ENCODE measurements around the gene NOTCH2.

The NOTCH2 gene

DNA sequence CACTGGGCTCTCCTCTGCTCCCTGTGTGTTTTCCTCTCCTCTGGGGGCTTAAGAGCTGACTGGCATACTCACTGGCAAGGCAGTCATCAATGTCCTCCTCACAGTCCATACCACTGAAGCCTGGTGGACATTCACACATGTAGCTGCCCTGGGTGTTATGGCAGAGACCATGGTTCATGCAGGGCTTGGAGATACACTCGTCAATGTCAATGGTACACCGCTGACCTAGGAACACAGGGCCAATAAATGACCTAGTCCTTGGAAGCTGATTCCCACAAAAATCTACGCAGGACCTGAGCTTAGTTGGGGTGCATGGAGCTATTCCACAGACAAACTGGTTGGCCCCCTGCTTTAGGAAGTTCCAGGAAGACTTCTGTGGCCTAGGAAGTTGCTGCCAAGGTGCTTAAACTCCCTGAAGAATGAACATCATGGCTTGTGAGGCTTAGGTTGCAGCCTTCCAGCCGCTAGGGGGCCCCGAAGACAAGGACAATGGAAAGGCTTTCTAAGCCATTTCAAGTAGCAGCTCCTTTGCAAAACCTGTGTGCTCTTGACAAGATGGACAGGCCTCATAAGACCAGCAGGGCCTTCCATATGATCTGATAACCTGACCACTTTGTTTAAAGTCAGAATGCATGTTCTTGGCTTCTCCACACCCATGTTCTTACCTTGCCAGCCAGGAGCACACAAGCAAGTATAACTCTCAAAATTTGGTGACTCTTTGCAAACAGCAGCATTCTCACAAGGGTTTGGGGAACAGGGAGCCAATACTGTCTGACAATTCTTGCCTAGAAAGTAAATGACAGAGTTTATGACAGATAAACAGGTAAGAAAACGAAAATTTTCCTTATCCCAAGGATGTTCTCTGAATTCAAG, 120.9 kb downstream of the NOTCH2 start:
- Mint-ChIP-seq H3K27ac (no peak overlapping the region), H3K9me3 (peaks cover 8% of the 10 kb centered on the region), H3K27me3 (ENCODE audit: low read depth, poor library complexity) (no peaks in the 10 kb centered on the region), H3K36me3 (ENCODE audit: low read depth) (peaks cover 69% of the 10 kb centered on the region), H3K4me3 (no peak overlapping the region), H3K4me1 (no peaks in the 10 kb centered on the region)
- TF ChIP-seq, protein P1, sequence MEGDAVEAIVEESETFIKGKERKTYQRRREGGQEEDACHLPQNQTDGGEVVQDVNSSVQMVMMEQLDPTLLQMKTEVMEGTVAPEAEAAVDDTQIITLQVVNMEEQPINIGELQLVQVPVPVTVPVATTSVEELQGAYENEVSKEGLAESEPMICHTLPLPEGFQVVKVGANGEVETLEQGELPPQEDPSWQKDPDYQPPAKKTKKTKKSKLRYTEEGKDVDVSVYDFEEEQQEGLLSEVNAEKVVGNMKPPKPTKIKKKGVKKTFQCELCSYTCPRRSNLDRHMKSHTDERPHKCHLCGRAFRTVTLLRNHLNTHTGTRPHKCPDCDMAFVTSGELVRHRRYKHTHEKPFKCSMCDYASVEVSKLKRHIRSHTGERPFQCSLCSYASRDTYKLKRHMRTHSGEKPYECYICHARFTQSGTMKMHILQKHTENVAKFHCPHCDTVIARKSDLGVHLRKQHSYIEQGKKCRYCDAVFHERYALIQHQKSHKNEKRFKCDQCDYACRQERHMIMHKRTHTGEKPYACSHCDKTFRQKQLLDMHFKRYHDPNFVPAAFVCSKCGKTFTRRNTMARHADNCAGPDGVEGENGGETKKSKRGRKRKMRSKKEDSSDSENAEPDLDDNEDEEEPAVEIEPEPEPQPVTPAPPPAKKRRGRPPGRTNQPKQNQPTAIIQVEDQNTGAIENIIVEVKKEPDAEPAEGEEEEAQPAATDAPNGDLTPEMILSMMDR (IDR thresholded peaks at IDR 0.05) = peak; percentile 70
- DNase-seq = peak; percentile 77

DNA sequence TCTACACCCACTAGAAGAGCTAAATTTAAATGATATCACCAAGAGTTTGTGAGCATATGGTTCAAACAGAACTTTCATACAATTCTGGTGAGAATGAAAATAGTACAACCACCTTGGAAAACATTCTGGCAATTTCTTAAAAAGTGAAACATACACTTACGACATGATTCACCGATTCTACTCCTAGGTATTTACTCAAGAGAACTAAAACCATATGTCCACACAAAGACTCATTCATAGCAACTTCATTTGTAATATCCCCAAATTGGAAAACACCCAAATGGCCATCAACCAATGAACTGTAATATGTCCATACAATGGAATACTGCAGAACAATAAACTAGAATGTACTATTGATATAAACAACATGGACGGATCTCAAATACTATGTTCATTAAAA, 122.0 kb downstream of the NOTCH2 start:
- peaks cover 8% of the 10 kb centered on the region for H3K9me3 Mint-ChIP-seq
- H3K4me1 Mint-ChIP-seq = no peaks in the 10 kb centered on the region
- no peak for DNase-seq
- H3K4me3 Mint-ChIP-seq = no peak overlapping the region
- H3K27me3 Mint-ChIP-seq (ENCODE audit: low read depth, poor library complexity) = no peaks in the 10 kb centered on the region
- TF ChIP-seq, protein P1 (IDR thresholded peaks at IDR 0.05) = no peak
- H3K36me3 Mint-ChIP-seq (ENCODE audit: low read depth) = peaks cover 68% of the 10 kb centered on the region
- no peak overlapping the region for H3K27ac Mint-ChIP-seq

- peaks cover 8% of the 10 kb centered on the region for H3K9me3 Mint-ChIP-seq
- no peaks in the 10 kb centered on the region for H3K27me3 Mint-ChIP-seq (ENCODE audit: low read depth, poor library complexity)
- no peaks in the 10 kb centered on the region for H3K4me1 Mint-ChIP-seq
- DNase-seq = no peak
- TF ChIP-seq, protein P1 (IDR thresholded peaks at IDR 0.05) = no peak
- no peak overlapping the region for H3K27ac Mint-ChIP-seq
- peaks cover 66% of the 10 kb centered on the region for H3K36me3 Mint-ChIP-seq (ENCODE audit: low read depth)
- no peak overlapping the region for H3K4me3 Mint-ChIP-seq
Measured at GRCh38 chr1:119946724-119947123, 122.7 kb downstream of the NOTCH2 start.

GRCh38 chr1:119943216-119943615, 126.2 kb downstream of the NOTCH2 start:
- peaks cover 80% of the 10 kb centered on the region for H3K36me3 Mint-ChIP-seq (ENCODE audit: low read depth)
- DNase-seq = no peak
- TF ChIP-seq, protein P1 (IDR thresholded peaks at IDR 0.05) = no peak
- no peaks in the 10 kb centered on the region for H3K4me1 Mint-ChIP-seq
- H3K27ac Mint-ChIP-seq = no peak overlapping the region
- peaks cover 8% of the 10 kb centered on the region for H3K9me3 Mint-ChIP-seq
- H3K27me3 Mint-ChIP-seq (ENCODE audit: low read depth, poor library complexity) = no peaks in the 10 kb centered on the region
- H3K4me3 Mint-ChIP-seq = no peak overlapping the region

DNA sequence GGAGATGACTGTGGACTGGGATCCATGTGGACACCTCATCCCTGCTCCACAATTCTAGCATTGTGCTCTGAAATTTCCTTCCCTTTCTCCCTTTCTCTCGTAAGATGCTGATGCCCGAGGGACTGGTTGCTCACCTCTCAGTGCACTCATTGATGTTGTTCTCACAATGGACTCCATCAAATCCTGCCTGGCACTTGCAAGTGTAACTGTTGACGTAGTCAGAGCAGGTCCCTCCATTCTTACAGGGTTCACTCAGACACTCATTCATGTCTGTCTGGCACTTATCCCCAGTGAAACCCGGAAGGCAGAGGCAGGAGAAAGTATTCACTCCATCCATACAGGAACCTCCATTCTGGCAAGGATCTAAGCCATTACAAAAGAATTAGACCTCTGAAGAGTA, 128.1 kb downstream of the NOTCH2 start:
- DNase-seq = no peak
- no peaks in the 10 kb centered on the region for H3K4me1 Mint-ChIP-seq
- peaks cover 8% of the 10 kb centered on the region for H3K9me3 Mint-ChIP-seq
- H3K36me3 Mint-ChIP-seq (ENCODE audit: low read depth) = peaks cover 80% of the 10 kb centered on the region
- no peaks in the 10 kb centered on the region for H3K27me3 Mint-ChIP-seq (ENCODE audit: low read depth, poor library complexity)
- H3K27ac Mint-ChIP-seq = no peak overlapping the region
- no peak overlapping the region for H3K4me3 Mint-ChIP-seq
- TF ChIP-seq, protein P1 (IDR thresholded peaks at IDR 0.05) = no peak

GRCh38 chr1:119940697-119941096, 128.8 kb downstream of the NOTCH2 start:
- Mint-ChIP-seq H3K27ac (no peak overlapping the region), H3K9me3 (peaks cover 8% of the 10 kb centered on the region), H3K4me1 (no peaks in the 10 kb centered on the region), H3K36me3 (ENCODE audit: low read depth) (peaks cover 81% of the 10 kb centered on the region), H3K27me3 (ENCODE audit: low read depth, poor library complexity) (no peaks in the 10 kb centered on the region), H3K4me3 (no peak overlapping the region)
- TF ChIP-seq, protein P1 (IDR thresholded peaks at IDR 0.05) = no peak
- no peak for DNase-seq

All from nephron progenitor cell (in vitro differentiated cells).